GM19324 (cell line): ENCODE results near the gene ALK.

Experiments used
- ATAC-seq: cut with Tn5 transposase; IDR thresholded peaks from one replicate; pipeline ENCODE4 v1.9.1; 2021; ENCODE audit warnings: mild to moderate bottlenecking, moderate library complexity; ENCODE audit not compliant: unreplicated experiment, low FRiP score

The ALK gene

DNA sequence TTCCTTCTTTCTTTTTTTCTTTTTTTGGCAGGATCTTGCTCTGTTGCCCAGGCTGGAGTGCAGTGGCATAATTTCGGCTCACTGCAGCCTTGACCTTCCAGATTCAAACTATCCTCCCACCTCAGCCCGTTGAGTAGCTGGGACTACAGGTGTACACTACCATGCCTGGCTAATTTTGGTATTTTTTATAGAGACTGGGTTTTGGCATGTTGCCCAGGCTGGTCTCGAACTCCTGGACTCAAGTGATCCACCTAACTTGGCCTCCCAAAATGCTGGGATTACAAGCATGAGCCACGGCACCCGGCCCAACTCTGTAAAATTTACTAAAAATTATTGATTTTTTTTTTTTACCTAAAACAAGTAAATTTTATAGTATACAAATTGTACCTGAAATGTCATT, 360.8 kb downstream of the ALK start:
- no peak for ATAC-seq

DNA sequence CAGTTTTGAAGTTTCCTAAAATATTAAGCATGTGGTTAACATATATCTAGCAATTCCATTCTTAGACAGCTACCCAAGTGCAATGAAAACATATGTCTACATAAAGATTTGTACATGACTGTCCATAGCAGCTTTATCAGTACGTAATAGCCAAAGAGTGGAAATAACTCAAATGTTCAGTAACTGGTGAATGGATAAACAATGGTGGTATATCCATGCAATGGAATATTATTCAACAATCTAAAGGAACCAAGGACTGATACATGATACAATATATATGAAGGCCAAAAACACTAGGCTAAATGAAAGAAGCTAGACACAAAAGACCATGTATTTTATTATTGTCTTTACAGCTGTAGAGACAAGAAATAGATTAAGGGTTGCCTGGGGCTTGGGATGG, 361.4 kb downstream of the ALK start:
- ATAC-seq, result no peak

DNA sequence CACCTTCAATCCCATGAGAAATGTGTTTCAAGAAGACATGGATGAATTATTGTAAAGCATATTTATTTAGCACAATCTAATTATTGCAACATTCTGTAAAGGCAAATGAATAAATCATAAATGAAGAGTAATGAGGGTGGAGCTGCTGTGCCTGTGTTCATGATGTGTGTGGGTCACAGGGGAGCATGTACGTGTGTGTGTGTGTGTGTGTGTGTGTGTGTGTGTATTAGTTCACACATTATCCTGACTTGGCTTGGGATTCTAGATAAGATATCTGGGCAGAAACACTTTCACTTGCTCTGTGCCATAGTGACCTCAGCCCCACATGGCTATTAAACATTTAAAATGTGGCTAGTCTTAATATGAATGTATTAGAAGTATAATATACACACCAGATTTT, 361.8 kb downstream of the ALK start:
- ATAC-seq, result no peak

DNA sequence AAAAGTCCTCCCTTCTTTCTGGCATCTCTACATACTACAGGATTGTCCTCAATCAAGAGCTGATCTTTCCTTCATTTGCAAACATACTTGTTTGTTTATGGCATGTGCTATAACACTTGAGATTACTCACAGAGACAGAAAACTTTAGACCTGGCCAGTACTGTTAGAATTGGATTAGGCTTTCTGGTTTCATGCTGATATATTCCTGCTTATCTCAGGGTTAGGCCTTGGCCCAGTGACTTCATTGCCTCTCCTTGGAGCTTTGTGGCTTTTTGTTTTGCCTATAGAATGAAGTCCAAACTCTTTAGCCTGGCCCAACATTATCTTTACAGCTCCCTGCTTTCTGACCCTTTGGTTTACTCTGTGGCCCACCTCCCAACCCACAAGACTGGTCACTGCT, 363.3 kb downstream of the ALK start:
- no peak for ATAC-seq

DNA sequence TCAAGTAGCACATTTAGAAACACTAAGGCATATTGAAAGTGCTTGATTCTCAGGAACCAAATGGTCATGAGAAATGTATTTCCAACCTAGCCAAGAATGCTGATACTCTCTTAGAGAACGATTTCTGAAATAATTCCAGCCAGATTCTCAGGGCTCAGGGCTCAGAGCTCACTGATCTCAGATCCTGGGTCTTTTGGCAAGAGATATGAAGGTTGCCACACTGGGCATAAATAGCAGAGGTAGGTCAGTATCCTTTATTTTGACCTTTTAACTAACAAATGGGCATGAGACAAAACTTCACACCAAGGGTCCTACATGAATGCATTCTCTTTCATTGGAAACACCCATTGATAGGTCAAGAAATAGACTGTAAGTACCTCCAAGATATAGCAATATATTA, 364.1 kb downstream of the ALK start:
- no peak for ATAC-seq

DNA sequence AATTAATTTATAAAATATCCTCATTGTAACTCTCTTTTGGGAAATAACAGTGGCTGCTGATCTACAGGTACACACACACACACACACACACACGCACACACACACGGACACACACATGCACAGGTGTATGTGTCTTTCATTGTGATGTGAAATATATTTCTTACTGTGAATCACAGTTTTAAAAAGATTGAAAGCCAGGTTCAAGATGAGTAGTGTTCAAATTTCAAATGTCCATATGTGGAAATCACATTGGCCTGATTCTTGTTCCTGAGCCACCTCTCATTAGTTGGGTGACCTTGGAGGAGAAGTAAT, 372.4 kb downstream of the ALK start:
- ATAC-seq, result no peak

DNA sequence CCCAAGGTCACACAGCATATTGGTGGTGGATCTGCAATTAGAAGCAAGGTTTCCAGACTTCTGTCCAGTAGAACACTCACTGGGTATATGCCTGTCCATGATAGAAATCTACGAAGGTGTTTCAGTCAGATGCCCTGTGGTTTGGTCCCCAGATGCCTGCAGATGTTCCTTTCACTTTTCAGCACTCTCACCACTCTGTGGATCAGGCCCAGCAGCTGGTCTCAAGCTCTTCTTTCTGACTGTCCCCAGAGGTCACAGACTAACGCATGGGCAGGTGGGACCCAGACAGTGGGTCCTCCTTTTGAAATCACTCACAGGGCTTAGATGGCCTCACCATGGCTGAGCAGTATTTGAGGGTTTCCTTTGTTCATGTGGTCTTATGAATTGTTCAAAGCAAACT, 376.5 kb downstream of the ALK start:
- no peak for ATAC-seq

DNA sequence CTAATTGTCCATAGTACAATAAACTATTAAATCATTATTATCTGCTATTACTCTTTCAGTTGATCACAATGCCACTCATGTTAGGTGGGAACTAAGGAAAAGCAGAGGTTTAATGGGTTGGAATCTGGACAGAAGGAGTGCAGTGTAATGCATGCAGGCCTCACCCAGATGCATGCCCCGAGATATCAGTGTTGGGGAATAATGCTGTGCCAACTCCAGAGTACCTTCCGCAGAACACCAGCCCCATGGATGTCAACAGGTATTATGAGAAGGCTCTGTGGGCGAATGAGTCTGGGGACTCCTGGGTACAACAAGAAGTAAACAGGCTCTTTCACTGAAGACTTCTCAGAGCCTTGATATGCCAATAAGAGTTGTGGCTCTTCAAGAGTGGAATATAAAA, 377.4 kb downstream of the ALK start:
- no peak for ATAC-seq

DNA sequence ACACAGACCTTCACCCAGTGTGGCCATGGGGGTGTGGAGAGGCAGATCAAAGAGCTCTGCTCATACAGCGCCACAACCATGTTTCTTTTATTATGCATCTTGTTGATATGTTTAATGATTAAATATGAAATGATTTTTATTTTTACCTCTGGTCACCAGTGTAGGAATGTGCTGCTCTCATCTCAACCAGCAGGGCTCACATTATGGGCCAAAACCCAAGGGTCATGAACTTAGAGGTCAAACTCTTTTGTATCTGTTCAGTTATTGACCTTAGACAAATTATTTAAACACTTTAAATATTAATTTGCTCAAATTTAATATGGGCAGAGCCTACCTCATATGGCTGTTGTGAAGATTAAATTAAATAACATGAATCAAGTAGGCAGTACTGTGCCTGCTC, 386.2 kb downstream of the ALK start:
- no peak for ATAC-seq

DNA sequence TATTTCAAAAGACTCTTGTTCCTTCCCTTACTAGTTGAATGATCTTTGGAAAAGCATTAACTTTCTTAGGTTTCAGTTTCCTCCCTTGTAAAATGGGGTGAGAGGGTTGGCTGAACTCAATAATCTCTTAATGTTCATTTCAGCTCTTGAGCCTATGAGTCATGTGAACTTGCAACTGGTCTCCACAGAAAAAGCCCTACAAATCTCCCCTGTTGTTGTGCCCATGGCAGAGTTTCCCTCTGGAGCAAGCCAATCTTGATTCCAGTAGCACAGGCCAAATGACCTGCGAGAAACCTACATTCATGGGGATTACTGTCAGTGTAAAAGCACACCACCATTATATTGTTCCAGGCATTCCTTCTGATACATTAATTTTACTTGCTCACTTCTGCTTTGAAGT, 388.9 kb downstream of the ALK start:
- ATAC-seq, result no peak

DNA sequence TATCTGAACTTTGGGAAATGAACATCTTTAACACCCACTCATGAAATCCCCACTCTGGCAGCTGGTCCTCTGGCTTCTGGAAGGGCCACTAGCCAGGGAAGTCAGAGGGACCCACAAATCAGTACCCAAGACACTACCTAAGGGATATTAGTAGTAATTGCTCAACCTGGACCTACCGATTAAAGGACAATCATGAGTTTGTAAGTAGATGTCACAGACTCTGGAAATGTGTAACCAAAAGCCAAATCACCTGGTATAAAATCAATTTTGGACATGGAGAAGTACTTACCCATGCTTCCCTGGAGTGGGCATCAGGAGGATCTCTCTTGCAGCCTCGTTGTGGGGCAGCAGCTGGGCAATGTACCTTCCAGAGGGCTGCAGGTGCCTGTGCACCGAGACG, 389.8 kb downstream of the ALK start:
- no peak for ATAC-seq

DNA sequence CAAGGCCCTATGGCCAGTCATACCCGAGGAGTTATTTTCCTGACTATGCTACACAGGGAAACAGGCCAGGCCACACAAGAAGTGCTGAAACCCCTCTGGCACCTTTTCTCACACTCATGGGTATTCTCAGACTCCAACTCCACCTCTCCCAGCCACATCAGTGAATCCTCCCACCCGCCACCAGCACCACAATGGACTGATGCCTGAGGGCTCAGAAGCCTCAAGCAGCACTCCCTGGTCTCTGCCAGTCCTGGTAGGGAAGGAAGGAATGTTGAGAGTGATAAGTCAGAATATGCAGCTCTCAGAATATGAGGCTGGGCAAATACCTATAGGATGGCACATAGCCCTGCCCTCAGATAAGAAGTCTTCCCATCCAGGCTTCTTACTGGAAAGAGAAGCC, 391.1 kb downstream of the ALK start:
- ATAC-seq, result no peak

DNA sequence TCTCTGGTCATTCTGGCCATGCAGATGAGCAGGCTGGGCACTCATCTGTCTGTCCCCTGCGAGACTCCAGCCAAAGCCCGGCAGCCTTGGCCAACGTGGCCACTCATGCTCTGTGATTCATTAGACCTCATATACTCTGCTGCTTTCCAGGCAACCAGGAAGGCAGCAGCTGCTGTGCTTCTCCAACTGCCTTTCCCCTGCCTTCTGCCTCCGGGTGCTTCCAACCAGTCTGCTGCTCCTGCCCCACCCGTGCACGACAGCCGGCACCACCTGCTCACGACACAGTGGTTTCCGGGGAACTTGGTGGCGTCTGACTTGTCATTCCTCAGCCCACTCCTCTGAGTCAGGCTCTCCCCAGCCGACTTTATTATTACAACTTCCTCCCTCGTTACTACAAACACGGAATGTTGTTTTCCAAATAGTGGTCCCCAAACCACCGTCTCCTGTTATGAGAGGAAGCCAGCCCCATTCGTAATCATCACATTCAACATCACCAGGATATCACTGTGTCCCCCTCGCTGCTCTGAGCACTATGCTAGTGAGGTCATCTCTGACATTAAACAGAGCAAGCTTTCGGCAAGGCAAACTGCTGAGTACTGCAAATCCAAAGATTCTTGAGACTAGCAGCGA, 392.4 kb downstream of the ALK start:
- ATAC-seq, result no peak

DNA sequence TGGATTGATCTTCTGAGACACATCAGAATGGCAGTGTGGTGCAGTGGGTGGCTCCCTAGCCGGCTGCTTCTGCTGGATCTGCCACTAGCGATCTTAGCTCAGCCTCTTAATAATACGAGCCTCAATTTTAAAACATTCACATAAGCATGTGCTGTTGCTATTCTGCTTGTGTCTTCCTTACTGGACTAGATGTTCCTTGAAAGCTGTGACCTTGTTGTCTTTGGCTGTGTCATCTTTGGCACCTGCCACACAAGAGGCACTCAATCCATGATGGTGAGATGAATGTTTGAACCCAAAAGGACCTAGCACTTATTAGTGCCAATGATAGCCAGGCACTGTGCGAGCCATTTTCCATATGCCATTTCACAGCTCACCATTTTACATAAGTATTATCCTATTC, 393.0 kb downstream of the ALK start:
- no peak for ATAC-seq

DNA sequence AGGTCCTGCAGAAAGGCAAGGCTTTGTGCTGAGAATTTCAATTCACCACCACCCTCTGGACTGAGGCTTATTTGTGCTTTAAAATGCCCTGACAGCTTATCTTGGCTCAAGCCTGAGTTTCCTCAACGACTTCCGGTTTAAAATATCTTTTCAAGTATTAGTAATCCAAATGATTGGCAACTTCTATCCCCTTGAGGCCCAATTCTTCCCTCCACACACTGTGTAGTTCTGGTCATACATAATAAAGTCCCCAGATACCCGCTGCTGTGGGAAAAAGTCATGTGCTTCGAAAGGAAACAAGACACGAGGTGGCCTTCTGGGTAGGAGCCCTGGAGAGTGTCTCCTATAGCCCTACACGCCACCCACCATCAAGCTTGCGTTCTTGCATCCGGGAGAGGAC, 393.4 kb downstream of the ALK start:
- no peak for ATAC-seq

DNA sequence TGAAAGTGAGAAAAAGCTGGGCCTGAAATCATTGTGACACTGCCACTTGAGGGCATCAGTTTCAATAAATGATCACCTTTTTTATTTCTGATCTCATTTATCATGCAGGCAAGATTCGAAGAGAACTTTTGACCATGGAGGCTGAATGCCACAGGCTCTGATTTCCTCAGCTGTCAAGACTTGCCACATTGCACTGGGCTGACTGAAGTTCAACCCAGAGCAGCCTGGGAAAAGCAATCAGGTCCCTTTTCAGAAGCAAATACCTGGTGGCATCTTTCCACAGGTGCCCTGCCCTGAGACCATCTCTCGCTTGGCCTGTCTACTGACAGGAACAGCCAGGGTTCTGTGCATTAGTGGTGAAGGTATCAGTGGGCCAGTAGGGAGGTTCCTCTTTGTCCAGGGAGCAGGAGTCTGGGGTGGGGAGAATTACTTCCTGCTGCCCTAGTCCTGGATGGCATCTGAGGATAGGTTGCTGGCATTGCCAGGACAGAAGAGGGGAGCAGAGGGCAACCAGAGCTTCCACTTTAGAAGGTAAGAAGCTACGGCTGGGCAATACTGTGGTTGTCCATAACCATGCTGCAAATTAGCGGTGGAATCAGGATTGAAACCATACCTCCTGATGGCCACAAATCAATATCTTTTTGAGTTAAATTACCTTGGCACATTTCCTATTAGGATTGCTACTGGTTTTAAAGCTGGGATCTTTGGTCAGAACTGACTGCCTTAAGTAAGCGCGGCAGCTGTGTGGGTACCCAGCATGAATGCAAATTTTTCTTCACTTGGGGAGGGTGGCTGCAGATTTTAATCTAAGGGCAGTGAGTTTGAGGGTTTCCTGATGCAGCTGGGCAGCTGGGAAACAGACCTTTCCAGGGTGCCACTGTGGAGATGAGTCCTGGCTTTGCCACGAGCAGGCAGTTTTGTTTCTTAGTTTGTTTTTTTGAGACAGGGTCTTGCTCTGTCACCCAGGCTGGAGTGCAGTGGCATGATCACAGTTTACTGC, 394.5 kb downstream of the ALK start:
- ATAC-seq, result no peak

DNA sequence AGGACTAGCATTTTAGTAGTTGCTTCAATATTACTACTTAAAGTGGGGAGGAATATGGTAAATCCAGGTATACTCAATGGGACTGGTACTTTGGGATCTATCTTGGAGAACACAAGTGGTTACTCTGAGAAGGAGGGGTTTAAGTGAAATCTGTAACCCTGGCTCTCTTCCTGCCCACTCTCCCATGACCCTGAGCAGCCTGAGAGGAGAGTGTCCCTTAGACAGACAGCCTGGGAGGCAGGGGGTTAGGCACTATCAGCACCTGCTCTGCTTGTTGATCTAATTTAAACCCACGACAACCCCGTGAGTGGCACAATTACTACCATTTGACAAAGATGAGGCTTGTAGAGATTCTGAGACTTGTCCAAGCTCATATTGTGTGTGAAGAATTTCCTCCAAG, 395.5 kb downstream of the ALK start:
- no peak for ATAC-seq

DNA sequence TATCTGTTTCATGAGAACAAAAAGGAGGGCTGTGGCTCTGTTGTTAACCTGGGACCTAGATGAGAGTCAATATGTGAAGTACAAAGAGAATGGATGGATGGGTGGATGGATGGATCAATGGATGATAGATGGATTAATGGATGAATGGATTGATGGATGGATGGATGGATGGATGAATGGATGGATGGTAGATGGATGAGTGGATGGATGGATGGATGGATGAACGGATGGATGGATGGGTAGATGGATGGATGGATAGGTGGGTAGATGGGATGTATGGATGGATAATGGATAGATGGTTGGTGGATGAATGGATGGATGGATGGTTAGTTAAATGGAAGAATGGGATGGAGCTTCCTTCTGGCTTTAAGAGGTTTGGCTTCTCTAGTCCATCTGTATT, 396.7 kb downstream of the ALK start:
- ATAC-seq, result no peak

DNA sequence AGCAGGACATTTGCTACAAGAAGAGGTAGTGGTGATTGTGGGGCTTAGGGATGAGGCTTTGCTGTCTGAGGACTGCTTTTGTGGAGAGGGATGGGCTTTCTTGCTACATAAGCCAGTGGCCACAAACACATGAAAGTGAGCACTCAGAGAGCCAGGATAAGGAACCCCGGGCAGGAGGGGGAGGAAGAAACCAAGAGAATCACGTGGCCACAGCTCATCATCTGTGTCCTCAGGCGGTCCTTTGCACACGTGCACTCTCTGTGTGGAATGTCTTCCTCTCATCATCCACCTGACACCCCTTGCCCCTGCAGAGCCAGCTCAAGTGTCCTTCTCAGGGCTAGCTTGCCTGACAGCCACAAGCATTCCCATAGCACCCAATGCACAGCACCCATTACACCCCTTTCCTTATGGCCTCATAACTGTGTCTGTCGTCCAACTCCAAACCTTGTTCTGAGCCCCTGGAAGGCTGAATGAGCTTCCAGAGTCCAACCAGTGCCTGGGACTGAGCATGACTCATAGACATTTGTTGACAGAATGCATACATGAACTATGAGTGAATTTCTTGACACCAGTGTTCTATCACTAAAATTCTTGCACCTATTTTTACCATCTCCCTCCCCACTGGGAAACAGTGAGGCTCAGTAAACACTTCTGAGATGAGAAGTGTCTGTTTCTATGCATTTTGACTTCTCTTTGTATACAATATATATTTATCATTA, 398.3 kb downstream of the ALK start:
- no peak for ATAC-seq

DNA sequence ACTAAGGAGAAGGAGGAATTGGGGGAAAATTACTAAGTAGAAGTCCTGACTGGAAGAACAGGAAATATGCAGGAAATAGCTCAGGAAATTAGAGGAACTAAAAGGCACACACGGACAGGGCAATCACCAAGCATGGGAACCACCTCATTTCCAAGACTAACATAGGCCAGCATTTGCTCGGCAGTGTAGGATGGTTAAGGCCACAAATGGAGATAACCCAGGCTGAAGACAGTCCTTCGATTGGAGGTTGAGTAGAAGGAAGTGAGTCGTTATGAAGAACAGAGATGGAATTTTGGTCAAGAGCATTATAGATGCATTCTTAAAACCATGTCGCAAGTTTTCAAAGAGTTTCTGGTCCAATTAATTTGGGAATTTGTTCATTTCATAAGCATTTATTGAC, 401.4 kb downstream of the ALK start:
- ATAC-seq, result no peak

DNA sequence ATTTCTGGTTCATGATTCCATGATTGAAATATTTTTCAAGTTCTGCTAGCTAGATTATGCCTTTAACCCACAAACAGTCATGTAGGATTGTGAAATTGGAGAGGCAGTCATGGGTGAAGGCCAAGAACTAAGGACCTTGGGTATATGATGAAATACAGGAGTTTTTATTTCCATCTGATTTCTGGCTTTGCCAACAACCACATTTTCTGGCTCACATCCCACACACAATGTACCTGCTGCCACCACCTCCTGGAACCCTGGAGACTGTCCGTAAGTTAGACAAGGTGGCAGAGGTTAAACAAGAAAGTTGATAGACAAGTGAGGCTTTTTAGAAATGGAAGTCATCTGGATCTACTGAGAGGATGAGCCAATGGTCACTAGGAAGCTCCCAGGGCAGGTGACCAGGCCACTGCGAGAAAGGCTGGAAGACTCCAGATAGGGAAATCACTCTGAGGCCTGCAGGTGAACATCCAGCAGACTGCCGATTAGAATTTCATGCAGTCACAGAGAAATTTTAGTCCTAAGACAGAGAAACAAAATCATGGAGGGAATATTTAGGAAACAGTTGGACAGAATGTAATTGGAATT, 402.0 kb downstream of the ALK start:
- ATAC-seq, result no peak
